ENCODE data around the gene LDAF1. TPM values are rescaled to one million over a fixed set of nuclear protein-coding genes. Genes with fewer than 3 reads are reported as not detected.
"Not testable (repeated sequence)": the region's sequence is repeated elsewhere in the genome, so short reads cannot be mapped to it uniquely, and the experiment has no call there.

The LDAF1 gene
- total RNA-seq, 2 experiments from 2014 or later = 13.3 to 14.5 TPM

DNA sequence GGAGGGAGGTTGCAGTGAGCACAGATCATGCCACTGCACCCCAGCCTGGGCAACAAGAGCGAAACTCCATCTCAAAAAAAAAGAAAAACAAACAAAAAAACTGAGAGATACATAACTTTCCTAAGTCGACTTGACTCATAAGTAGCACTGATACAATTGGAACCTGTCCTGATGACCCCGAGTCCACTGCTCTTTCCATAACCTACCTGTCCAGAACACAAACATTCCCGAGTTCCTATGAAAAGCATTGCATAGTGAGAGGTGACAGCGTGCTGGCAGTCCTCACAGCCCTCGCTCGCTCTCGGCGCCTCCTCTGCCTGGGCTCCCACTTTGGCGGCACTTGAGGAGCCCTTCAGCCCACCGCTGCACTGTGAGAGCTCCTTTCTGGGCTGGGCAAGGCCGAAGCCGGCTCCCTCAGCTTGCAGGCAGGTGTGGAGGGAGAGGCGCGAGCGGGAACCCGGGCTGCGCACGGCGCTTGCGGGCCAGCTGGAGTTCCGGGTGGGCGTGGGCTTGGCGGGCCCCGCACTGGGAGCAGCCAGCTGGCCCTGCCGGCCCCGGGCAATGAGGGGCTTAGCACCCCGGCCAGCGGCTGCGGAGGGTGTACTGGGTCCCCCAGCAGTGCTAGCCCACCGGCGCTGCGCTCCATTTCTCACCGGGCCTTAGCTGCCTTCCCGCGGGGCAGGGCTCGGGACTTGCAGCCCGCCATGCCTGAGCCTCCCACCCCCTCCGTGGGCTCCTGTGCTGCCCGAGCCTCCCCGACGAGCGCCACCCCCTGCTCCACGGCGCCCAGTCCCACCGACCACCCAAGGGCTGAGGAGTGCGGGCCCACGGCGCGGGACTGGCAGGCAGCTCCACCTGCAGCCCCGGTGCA, 6.1 kb upstream of the LDAF1 start:
- H3K27me3 Mint-ChIP-seq (ENCODE audit: low read depth); H3K27ac Mint-ChIP-seq; H3K36me3 Mint-ChIP-seq (ENCODE audit: low read depth); H3K4me1 Mint-ChIP-seq (ENCODE audit: low read depth); DNase-seq; H3K4me3 Mint-ChIP-seq; H3K9me3 Mint-ChIP-seq: not testable (repeated sequence)
- intact Hi-C loops (cut with micrococcal nuclease) = loop anchor here (10.0 kb wide), 1 partner anchor 308 kb away; no protein-coding TSS in a partner anchor
- CTCF ChIA-PET = interaction anchor here (0.8 kb wide), 1 partner anchor 123 kb away, joined by 3 read pairs; no protein-coding TSS in a partner anchor

GRCh38 chr16:21153124-21153729, 5.2 kb upstream of the LDAF1 start:
- H3K27me3 Mint-ChIP-seq (ENCODE audit: low read depth); DNase-seq; H3K27ac Mint-ChIP-seq; H3K4me3 Mint-ChIP-seq; H3K9me3 Mint-ChIP-seq; H3K4me1 Mint-ChIP-seq (ENCODE audit: low read depth); H3K36me3 Mint-ChIP-seq (ENCODE audit: low read depth): not testable (repeated sequence)
- CTCF ChIA-PET = interaction anchor here (0.8 kb wide), 1 partner anchor 122 kb away, joined by 3 read pairs; no protein-coding TSS in a partner anchor
- intact Hi-C loops (cut with micrococcal nuclease) = loop anchor here (10.0 kb wide), 1 partner anchor 308 kb away; no protein-coding TSS in a partner anchor

GRCh38 chr16:21156011-21156410, 2.5 kb upstream of the LDAF1 start:
- not testable (repeated sequence) for H3K4me3 Mint-ChIP-seq; H3K27ac Mint-ChIP-seq; H3K36me3 Mint-ChIP-seq (ENCODE audit: low read depth); H3K9me3 Mint-ChIP-seq; H3K27me3 Mint-ChIP-seq (ENCODE audit: low read depth); DNase-seq
- intact Hi-C loops (cut with micrococcal nuclease) = loop anchor here (10.0 kb wide), 1 partner anchor 311 kb away; no protein-coding TSS in a partner anchor
- peaks cover 22% of the 10 kb centered on the region for H3K4me1 Mint-ChIP-seq (ENCODE audit: low read depth)
- CTCF ChIA-PET = interaction anchor here (0.6 to 5.8 kb wide), 5 partner anchors 27 to 1248 kb away, joined by 3 to 42 read pairs (median 4); partner anchors contain the start of gene CRYM

DNA sequence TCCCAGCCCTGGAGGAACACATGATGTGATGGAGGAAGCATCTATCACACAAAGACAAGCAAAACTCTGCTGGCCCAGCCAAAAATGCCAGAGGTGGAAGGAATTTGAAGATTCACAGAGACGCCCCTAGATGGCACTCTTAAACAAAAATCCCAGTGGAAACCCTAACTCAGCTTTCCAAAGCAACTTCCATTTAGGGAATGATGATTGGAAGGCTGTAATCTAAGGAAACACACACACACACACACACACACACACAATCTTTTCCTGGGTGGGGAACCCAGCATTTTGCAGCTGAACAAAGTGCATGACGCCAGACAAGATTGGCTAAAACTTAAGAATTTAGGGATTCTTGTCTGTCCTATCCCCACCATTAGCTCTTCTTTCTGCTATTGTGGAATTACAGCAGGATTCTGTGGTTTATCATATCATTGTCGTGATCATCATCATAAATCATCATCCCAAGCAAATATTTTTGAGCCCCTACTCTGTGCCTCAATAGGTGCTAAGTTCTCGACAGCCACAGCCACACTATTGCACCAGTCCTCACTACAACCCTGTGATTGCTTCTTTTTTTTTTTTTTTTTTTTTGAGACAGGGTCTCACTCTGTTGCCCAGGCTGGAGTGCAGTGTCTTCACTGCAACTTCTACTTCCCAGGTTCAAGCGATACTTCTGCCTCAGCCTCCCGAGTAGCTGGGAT, 1.6 kb upstream of the LDAF1 start:
- intact Hi-C loops (cut with micrococcal nuclease) = loop anchor here (10.0 kb wide), 1 partner anchor 312 kb away; no protein-coding TSS in a partner anchor
- H3K27me3 Mint-ChIP-seq (ENCODE audit: low read depth) = no peaks in the 10 kb centered on the region
- no peaks in the 10 kb centered on the region for H3K36me3 Mint-ChIP-seq (ENCODE audit: low read depth)
- CTCF ChIA-PET = interaction anchor here (0.6 to 5.8 kb wide), 20 partner anchors 9 to 1292 kb away, joined by 3 to 42 read pairs (median 4); partner anchors contain the start of genes CRYM and MOSMO
- H3K4me1 Mint-ChIP-seq (ENCODE audit: low read depth) = peaks cover 22% of the 10 kb centered on the region
- no peak overlapping the region for H3K4me3 Mint-ChIP-seq
- no peaks in the 10 kb centered on the region for H3K9me3 Mint-ChIP-seq
- DNase-seq = peak; percentile 21
- no peak overlapping the region for H3K27ac Mint-ChIP-seq

- no peaks in the 10 kb centered on the region for H3K9me3 Mint-ChIP-seq
- no peak for DNase-seq
- peaks cover 2% of the 10 kb centered on the region for H3K36me3 Mint-ChIP-seq (ENCODE audit: low read depth)
- intact Hi-C loops (cut with micrococcal nuclease) = loop anchor here (1.0 to 10.0 kb wide), 5 partner anchors 27 to 1163 kb away; partner anchors contain the start of gene POLR3E
- CTCF ChIA-PET = interaction anchor here (0.5 to 5.8 kb wide), 17 partner anchors 9 to 850 kb away, joined by 3 to 42 read pairs (median 3); partner anchors contain the start of genes CRYM and MOSMO
- peaks cover 24% of the 10 kb centered on the region for H3K4me1 Mint-ChIP-seq (ENCODE audit: low read depth)
- no peak overlapping the region for H3K27ac Mint-ChIP-seq
- no peaks in the 10 kb centered on the region for H3K27me3 Mint-ChIP-seq (ENCODE audit: low read depth)
- peak overlapping the region; percentile 88 for H3K4me3 Mint-ChIP-seq
Measured at GRCh38 chr16:21157632-21158031, 842 bp upstream of the LDAF1 start.

- H3K4me1 Mint-ChIP-seq (ENCODE audit: low read depth) = peaks cover 26% of the 10 kb centered on the region
- H3K4me3 Mint-ChIP-seq = peak overlapping the region; percentile 88
- no peaks in the 10 kb centered on the region for H3K27me3 Mint-ChIP-seq (ENCODE audit: low read depth)
- no peak overlapping the region for H3K27ac Mint-ChIP-seq
- CTCF ChIA-PET = interaction anchor here (1.2 to 5.8 kb wide), 2 partner anchors 118 to 142 kb away, joined by 5 to 42 read pairs; partner anchors contain the start of gene CRYM
- intact Hi-C loops (cut with micrococcal nuclease) = loop anchor here (2.0 to 10.0 kb wide), 3 partner anchors 25 to 1161 kb away; no protein-coding TSS in a partner anchor
- H3K9me3 Mint-ChIP-seq = no peaks in the 10 kb centered on the region
- DNase-seq = peak; percentile 25
- peaks cover 8% of the 10 kb centered on the region for H3K36me3 Mint-ChIP-seq (ENCODE audit: low read depth)
Measured at GRCh38 chr16:21159281-21159951, 942 bp downstream of the LDAF1 start.

DNA sequence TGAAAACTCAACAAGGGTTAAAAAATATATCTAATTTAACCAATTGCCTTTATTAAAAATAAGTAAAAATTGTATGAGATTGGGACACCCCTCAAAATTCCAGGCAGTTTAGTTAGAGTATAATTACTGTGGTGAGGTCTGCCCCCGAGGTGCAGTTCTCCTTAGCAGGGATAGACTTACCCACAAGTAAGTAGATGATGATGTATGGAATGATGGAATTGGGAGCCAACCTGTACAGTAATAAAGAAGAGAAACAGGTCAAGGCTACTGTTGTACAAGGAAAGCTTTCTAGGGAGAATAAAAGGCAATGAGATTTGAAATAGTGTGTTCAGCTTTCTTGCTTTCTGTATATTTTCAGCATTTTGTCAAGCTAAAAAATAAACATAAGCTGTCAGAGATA, 1.8 kb downstream of the LDAF1 start:
- Mint-ChIP-seq H3K27ac (no peak overlapping the region), H3K36me3 (ENCODE audit: low read depth) (peaks cover 8% of the 10 kb centered on the region), H3K27me3 (ENCODE audit: low read depth) (no peaks in the 10 kb centered on the region), H3K9me3 (no peaks in the 10 kb centered on the region), H3K4me3 (no peak overlapping the region), H3K4me1 (ENCODE audit: low read depth) (peaks cover 26% of the 10 kb centered on the region)
- CTCF ChIA-PET = interaction anchor here (5.8 kb wide), 1 partner anchor 141 kb away, joined by 42 read pairs; no protein-coding TSS in a partner anchor
- intact Hi-C loops (cut with micrococcal nuclease) = no loop called here
- no peak for DNase-seq

GRCh38 chr16:21161211-21161610, 2.7 kb downstream of the LDAF1 start:
- Mint-ChIP-seq H3K4me3 (no peak overlapping the region), H3K27ac (no peak overlapping the region), H3K27me3 (ENCODE audit: low read depth) (no peaks in the 10 kb centered on the region), H3K9me3 (no peaks in the 10 kb centered on the region), H3K36me3 (ENCODE audit: low read depth) (peaks cover 8% of the 10 kb centered on the region), H3K4me1 (ENCODE audit: low read depth) (peaks cover 26% of the 10 kb centered on the region)
- intact Hi-C loops (cut with micrococcal nuclease) = no loop called here
- DNase-seq = no peak
- CTCF ChIA-PET = interaction anchor here (5.8 kb wide), 1 partner anchor 141 kb away, joined by 42 read pairs; no protein-coding TSS in a partner anchor

GRCh38 chr16:21162661-21163151, 4.2 kb downstream of the LDAF1 start:
- intact Hi-C loops (cut with micrococcal nuclease) = no loop called here
- no peak for DNase-seq
- Mint-ChIP-seq H3K9me3 (no peaks in the 10 kb centered on the region), H3K36me3 (ENCODE audit: low read depth) (peaks cover 12% of the 10 kb centered on the region), H3K27ac (no peak overlapping the region), H3K27me3 (ENCODE audit: low read depth) (no peaks in the 10 kb centered on the region), H3K4me3 (no peak overlapping the region), H3K4me1 (ENCODE audit: low read depth) (peaks cover 23% of the 10 kb centered on the region)
- CTCF ChIA-PET = interaction anchor here (0.5 to 1.0 kb wide), 2 partner anchors 24 to 138 kb away, joined by 3 read pairs; no protein-coding TSS in a partner anchor

DNA sequence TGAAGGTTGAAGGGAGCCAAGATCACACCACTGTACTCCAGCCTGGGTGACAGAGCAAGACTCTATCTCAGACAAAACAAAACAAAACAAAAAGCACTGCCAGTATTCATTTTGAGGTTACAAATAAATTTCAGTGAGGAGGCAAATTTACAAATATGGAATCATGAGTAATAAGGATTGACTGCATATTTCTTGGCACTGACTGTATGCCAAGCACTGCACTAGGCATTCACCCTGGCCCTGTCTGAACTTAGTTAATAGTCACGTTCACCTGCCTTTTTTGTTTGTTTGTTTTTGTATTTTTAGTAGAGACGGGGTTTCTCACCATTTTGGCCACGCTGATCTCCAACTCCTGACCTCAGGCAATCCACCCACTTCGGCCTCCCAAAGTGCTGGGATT, 5.1 kb downstream of the LDAF1 start:
- intact Hi-C loops (cut with micrococcal nuclease) = no loop called here

DNA sequence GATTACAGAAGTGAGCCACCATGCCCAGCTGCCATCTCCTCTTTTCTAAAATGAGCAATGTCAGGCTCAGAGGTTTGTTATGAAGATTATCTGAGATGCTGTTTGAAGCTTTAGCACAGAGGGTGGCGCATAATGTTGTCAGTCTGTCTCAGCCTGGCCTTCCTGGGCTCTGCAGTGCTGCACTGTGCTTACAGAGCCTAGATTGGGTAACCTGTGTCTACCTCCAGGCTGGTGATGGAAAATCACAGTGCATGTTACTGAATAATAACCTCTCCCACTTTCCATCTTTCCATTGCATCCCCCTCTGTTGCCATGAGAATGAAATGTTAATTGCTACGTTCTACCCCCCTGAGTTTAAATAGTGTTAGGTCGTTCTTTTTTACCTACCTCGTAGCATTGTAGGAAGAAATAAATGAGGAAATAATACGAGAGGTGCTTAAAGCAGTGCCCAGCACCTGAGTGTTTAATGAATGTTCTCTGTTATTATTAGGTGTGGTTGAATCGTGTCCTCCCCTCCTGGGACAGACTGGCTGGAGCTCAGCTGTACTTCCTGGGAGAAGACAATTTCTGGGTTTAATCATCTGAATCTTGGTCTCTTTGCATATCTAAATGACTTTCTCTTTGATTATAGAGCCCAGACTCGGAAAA, 6.2 kb downstream of the LDAF1 start:
- Mint-ChIP-seq H3K36me3 (ENCODE audit: low read depth) (peaks cover 12% of the 10 kb centered on the region), H3K27me3 (ENCODE audit: low read depth) (no peaks in the 10 kb centered on the region), H3K4me3 (no peak overlapping the region), H3K4me1 (ENCODE audit: low read depth) (peaks cover 8% of the 10 kb centered on the region), H3K9me3 (no peaks in the 10 kb centered on the region), H3K27ac (no peak overlapping the region)
- CTCF ChIA-PET = no interaction called here
- DNase-seq = no peak
- intact Hi-C loops (cut with micrococcal nuclease) = no loop called here

More for the DNA sequence above, 5.1 kb downstream of the LDAF1 start:
- Mint-ChIP-seq H3K27ac (no peak overlapping the region), H3K4me3 (no peak overlapping the region), H3K9me3 (no peaks in the 10 kb centered on the region), H3K27me3 (ENCODE audit: low read depth) (no peaks in the 10 kb centered on the region), H3K4me1 (ENCODE audit: low read depth) (peaks cover 16% of the 10 kb centered on the region), H3K36me3 (ENCODE audit: low read depth) (peaks cover 12% of the 10 kb centered on the region)
- CTCF ChIA-PET = no interaction called here
- no peak for DNase-seq
